ENCODE results near the gene PACSIN1.

DNA sequence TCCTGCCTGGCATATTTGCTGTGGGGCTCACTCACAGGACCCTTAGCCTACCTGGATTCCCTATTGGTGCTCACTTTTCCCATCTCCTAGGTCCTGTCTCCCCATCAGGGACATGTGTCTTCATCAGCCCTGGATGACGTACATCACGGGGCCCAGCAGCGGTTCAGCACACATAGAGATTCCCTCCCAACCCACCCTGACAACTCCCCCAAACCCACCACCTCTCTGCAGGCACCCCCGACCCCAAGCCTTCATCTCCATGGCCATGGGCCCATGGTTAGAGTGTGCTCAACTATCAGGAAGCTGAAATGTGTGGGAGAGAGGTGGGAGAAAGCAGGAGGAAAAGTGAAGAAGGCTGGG, 115.7 kb downstream of the PACSIN1 start:
- TF ChIP-seq CEBPB (IDR thresholded peaks at IDR 0.05; ENCODE audit: low read depth), result no peak
- TF ChIP-seq, protein P1, sequence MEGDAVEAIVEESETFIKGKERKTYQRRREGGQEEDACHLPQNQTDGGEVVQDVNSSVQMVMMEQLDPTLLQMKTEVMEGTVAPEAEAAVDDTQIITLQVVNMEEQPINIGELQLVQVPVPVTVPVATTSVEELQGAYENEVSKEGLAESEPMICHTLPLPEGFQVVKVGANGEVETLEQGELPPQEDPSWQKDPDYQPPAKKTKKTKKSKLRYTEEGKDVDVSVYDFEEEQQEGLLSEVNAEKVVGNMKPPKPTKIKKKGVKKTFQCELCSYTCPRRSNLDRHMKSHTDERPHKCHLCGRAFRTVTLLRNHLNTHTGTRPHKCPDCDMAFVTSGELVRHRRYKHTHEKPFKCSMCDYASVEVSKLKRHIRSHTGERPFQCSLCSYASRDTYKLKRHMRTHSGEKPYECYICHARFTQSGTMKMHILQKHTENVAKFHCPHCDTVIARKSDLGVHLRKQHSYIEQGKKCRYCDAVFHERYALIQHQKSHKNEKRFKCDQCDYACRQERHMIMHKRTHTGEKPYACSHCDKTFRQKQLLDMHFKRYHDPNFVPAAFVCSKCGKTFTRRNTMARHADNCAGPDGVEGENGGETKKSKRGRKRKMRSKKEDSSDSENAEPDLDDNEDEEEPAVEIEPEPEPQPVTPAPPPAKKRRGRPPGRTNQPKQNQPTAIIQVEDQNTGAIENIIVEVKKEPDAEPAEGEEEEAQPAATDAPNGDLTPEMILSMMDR (IDR thresholded peaks at IDR 0.05 in 2 of 3, conservative IDR thresholded peaks at IDR 0.05 in 1 of 3; ENCODE audit: borderline replicate concordance in 1 of 3, insufficient read depth in 1 of 3, low read depth in 2 of 3, low read length in 2 of 3), result no peak
- TF ChIP-seq, protein P2, sequence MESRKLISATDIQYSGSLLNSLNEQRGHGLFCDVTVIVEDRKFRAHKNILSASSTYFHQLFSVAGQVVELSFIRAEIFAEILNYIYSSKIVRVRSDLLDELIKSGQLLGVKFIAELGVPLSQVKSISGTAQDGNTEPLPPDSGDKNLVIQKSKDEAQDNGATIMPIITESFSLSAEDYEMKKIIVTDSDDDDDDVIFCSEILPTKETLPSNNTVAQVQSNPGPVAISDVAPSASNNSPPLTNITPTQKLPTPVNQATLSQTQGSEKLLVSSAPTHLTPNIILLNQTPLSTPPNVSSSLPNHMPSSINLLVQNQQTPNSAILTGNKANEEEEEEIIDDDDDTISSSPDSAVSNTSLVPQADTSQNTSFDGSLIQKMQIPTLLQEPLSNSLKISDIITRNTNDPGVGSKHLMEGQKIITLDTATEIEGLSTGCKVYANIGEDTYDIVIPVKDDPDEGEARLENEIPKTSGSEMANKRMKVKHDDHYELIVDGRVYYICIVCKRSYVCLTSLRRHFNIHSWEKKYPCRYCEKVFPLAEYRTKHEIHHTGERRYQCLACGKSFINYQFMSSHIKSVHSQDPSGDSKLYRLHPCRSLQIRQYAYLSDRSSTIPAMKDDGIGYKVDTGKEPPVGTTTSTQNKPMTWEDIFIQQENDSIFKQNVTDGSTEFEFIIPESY (IDR thresholded peaks at IDR 0.05; ENCODE audit: extremely low read depth, insufficient replicate concordance, low read length), result no peak
- no peak for TF ChIP-seq SIN3A (IDR thresholded peaks at IDR 0.05; ENCODE audit: low read depth)
- TF ChIP-seq POLR2A (IDR thresholded peaks at IDR 0.05; ENCODE audit: borderline replicate concordance, extremely low read depth, insufficient read depth, insufficient read length), result no peak
- no peak for TF ChIP-seq EZH2 (IDR thresholded peaks at IDR 0.05)
